ENCODE measurements around the gene INPP4A.

The INPP4A gene

GRCh38 chr2:98551316-98551715 lies 106.7 kb downstream of the INPP4A start:
- H3K4me3 ChIP-seq (ENCODE audit: low read length), result no peak overlapping the region
- H3K4me1 ChIP-seq (ENCODE audit: low read length), result peaks cover 50% of the 10 kb centered on the region

DNA sequence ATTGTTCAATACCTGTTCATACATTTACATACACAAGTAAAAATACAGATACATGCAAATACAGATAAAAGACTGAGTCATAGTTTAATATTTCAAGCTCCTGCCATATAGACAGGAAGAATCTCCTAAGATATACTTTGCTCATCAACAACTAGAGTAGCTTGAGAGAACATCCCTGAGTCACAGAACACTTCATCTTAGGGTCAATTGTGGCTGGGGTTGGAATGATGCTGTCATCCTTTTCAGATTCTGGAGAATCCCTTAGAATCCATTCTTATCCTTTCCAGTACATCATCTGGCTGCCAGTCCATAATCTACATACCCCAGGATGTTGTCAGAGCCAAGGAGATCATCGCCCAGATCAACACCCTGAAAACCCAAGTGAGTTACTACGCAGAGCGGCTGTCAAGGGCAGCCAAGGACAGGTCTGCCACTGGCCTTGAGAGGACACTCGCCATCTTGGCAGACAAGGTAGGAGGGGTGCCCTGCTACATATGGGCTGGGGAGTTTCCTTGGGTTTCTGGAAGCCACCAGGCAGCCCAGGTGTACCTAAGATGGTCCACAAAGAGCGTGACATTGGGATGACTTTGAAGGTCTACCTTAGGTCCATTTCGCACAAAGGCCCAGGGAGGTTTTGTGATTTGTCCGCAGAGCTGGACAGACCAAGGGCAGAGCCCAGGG lies 108.0 kb downstream of the INPP4A start:
- Histone ChIP-seq H3K79me2 (ENCODE audit: low read length) (no peaks in the 10 kb centered on the region), H3K36me3 (replicated peaks; ENCODE audit: low read depth, low read length) (peaks cover 20% of the 10 kb centered on the region), H3K9me3 (ENCODE audit: insufficient read depth, low read length) (no peaks in the 10 kb centered on the region), H2AFZ (ENCODE audit: low read depth, low read length) (no peak overlapping the region), H3K4me3 (ENCODE audit: low read length) (no peak overlapping the region), H3K9ac (ENCODE audit: low read length) (no peak overlapping the region), H3K27me3 (ENCODE audit: low read depth, low read length) (no peaks in the 10 kb centered on the region), H3K27ac (ENCODE audit: low read length) (no peak overlapping the region), H3K4me1 (ENCODE audit: low read length) (peaks cover 54% of the 10 kb centered on the region), H4K20me1 (ENCODE audit: insufficient read depth, low read length) (no peaks in the 10 kb centered on the region; the same call in 1 of the 2 replicates), H3K4me2 (ENCODE audit: low read length) (no peak overlapping the region)
- TF ChIP-seq EZH2phosphoT487 (IDR thresholded peaks at IDR 0.05; ENCODE audit: low read depth) (no peak), CTCF (IDR thresholded peaks at IDR 0.05; ENCODE audit: low read depth, low read length) (no peak)

More at GRCh38 chr2:98551316-98551715, 106.7 kb downstream of the INPP4A start:
- Histone ChIP-seq H3K27me3 (ENCODE audit: low read depth, low read length) (no peaks in the 10 kb centered on the region), H3K9ac (ENCODE audit: low read length) (no peak overlapping the region), H3K27ac (ENCODE audit: low read length) (no peak overlapping the region), H3K4me2 (ENCODE audit: low read length) (no peak overlapping the region), H3K9me3 (ENCODE audit: insufficient read depth, low read length) (no peaks in the 10 kb centered on the region), H2AFZ (ENCODE audit: low read depth, low read length) (no peak overlapping the region), H3K79me2 (ENCODE audit: low read length) (no peaks in the 10 kb centered on the region), H4K20me1 (ENCODE audit: insufficient read depth, low read length) (no peaks in the 10 kb centered on the region; the same call in 1 of the 2 replicates), H3K36me3 (replicated peaks; ENCODE audit: low read depth, low read length) (peaks cover 25% of the 10 kb centered on the region)
- TF ChIP-seq CTCF (IDR thresholded peaks at IDR 0.05; ENCODE audit: low read depth, low read length), result no peak
- TF ChIP-seq EZH2phosphoT487 (IDR thresholded peaks at IDR 0.05; ENCODE audit: low read depth), result no peak

- Histone ChIP-seq H3K9ac (ENCODE audit: low read length) (no peak overlapping the region), H2AFZ (ENCODE audit: low read depth, low read length) (no peak overlapping the region), H3K4me3 (ENCODE audit: low read length) (no peak overlapping the region), H3K79me2 (ENCODE audit: low read length) (no peaks in the 10 kb centered on the region), H3K27me3 (ENCODE audit: low read depth, low read length) (no peaks in the 10 kb centered on the region), H3K4me1 (ENCODE audit: low read length) (peaks cover 37% of the 10 kb centered on the region), H3K9me3 (ENCODE audit: insufficient read depth, low read length) (no peaks in the 10 kb centered on the region), H3K4me2 (ENCODE audit: low read length) (no peak overlapping the region), H3K27ac (ENCODE audit: low read length) (no peak overlapping the region), H4K20me1 (ENCODE audit: insufficient read depth, low read length) (no peaks in the 10 kb centered on the region; the same call in 1 of the 2 replicates), H3K36me3 (replicated peaks; ENCODE audit: low read depth, low read length) (peaks cover 24% of the 10 kb centered on the region)
- TF ChIP-seq EZH2phosphoT487 (IDR thresholded peaks at IDR 0.05; ENCODE audit: low read depth) (no peak), CTCF (IDR thresholded peaks at IDR 0.05; ENCODE audit: low read depth, low read length) (no peak)
Measured at GRCh38 chr2:98554116-98554861, 109.6 kb downstream of the INPP4A start.

GRCh38 chr2:98555696-98556095 lies 111.0 kb downstream of the INPP4A start:
- TF ChIP-seq EZH2phosphoT487 (IDR thresholded peaks at IDR 0.05; ENCODE audit: low read depth) (no peak), CTCF (IDR thresholded peaks at IDR 0.05; ENCODE audit: low read depth, low read length) (no peak)
- H4K20me1 ChIP-seq (ENCODE audit: insufficient read depth, low read length), result no peaks in the 10 kb centered on the region
- H3K36me3 ChIP-seq (replicated peaks; ENCODE audit: low read depth, low read length), result peaks cover 24% of the 10 kb centered on the region
- H3K4me1 ChIP-seq (ENCODE audit: low read length), result peaks cover 24% of the 10 kb centered on the region
- H3K79me2 ChIP-seq (ENCODE audit: low read length), result no peaks in the 10 kb centered on the region
- no peak overlapping the region for H3K4me2 ChIP-seq (ENCODE audit: low read length)
- no peaks in the 10 kb centered on the region for H3K27me3 ChIP-seq (ENCODE audit: low read depth, low read length)
- no peaks in the 10 kb centered on the region for H3K9me3 ChIP-seq (ENCODE audit: insufficient read depth, low read length)
- no peak overlapping the region for H3K9ac ChIP-seq (ENCODE audit: low read length)
- H3K27ac ChIP-seq (ENCODE audit: low read length), result no peak overlapping the region
- H2AFZ ChIP-seq (ENCODE audit: low read depth, low read length), result no peak overlapping the region
- H3K4me3 ChIP-seq (ENCODE audit: low read length), result no peak overlapping the region

Data from OCI-LY3 (cell line).